Endothelial cell of umbilical vein (primary cell): ENCODE measurements around the gene SNX30. TPM values are rescaled to one million over a fixed set of nuclear protein-coding genes. Genes with fewer than 3 reads are reported as not detected.

Source experiments
- BruUV-seq: library from RNA; stranded (reverse); fragments of 400-500 nt; replicated peaks from 2 replicates; lab custom pipeline; 2021; lab: Mats Ljungman, UMichigan
- CTCF ChIA-PET: fragments of 300-600, 350-600 bp; sonication (Branson Sonifier 250); formaldehyde crosslinking; loops from one replicate; lab custom pipeline; 2021; ENCODE audit warnings: antibody characterized with exemption, inconsistent platforms; lab: Charles Lee
- POLR2A ChIA-PET: fragments of 300-600, 350-600 bp; sonication (Branson Sonifier 250); formaldehyde crosslinking; loops from one replicate; lab custom pipeline; 2021; ENCODE audit warnings: antibody characterized with exemption, inconsistent platforms; lab: Charles Lee
- DNase-seq: peaks from one replicate; pipeline ENCODE4 v3.0.0-alpha.2; 2011; ENCODE audit warnings: low read depth, low spot score
- FAIRE-seq: peaks from 2 replicates; lab custom pipeline; 2011; peaks lifted over from hg19 to GRCh38; lab: Jason Lieb, UNC
- H2AFZ ChIP-seq: 2 replicates; pipeline ENCODE4 v1.6.0; 2012; ENCODE audit warnings: low read depth, low read length, control low read depth, inconsistent platforms
- H3K27ac ChIP-seq: 2 replicates; pipeline ENCODE4 v1.5.1; 2011; ENCODE audit warnings: low read depth, mild to moderate bottlenecking, control low read depth, low read length, moderate library complexity; ENCODE audit not compliant: insufficient read depth
- H3K27me3 ChIP-seq, 2 experiments: 2 replicates each; pipeline versions ENCODE4 v1.6.0 to v1.6.1; 2011; ENCODE audit warnings: low read length in 2 of 2, mixed read lengths in 1 of 2; ENCODE audit not compliant: control insufficient read depth in 2 of 2, insufficient read depth in 2 of 2
- H3K36me3 ChIP-seq, 2 experiments: 2 replicates in 1 of 2; 3 replicates in 1 of 2; pipeline ENCODE4 v1.5.1; 2011; ENCODE audit warnings: low read length in 2 of 2, mild to moderate bottlenecking in 1 of 2, moderate library complexity in 1 of 2; ENCODE audit not compliant: control insufficient read depth in 2 of 2, insufficient read depth in 2 of 2; ENCODE audit errors: extremely low read depth in 1 of 2
- H3K4me1 ChIP-seq: 3 replicates; pipeline ENCODE4 v1.5.1; 2011; ENCODE audit warnings: mild to moderate bottlenecking, low read length; ENCODE audit not compliant: control insufficient read depth, insufficient read depth; ENCODE audit errors: extremely low read depth
- H3K4me2 ChIP-seq: 2 replicates; pipeline ENCODE4 v1.6.1; 2011; ENCODE audit warnings: low read length, control low read depth, mixed read lengths; ENCODE audit not compliant: insufficient read depth
- H3K4me3 ChIP-seq, 3 experiments: fragments of 200-600 bp in 1 of 3; sonication (generic), shearing (Covaris generic) in 1 of 3; replicated peaks in 1 of 3; 2 replicates each; pipeline ENCODE4 v1.5.1; 2011 to 2016; ENCODE audit warnings: control low read depth in 3 of 3, low read length in 3 of 3, mild to moderate bottlenecking in 2 of 3, inconsistent platforms in 1 of 3, low read depth in 1 of 3, moderate library complexity in 1 of 3; ENCODE audit not compliant: insufficient read depth in 1 of 3
- H3K79me2 ChIP-seq: 2 replicates; pipeline ENCODE4 v1.6.0; 2012; ENCODE audit warnings: low read length, inconsistent platforms; ENCODE audit not compliant: control insufficient read depth, insufficient read depth
- H3K9ac ChIP-seq: replicated peaks from 2 replicates; pipeline ENCODE3; 2011; ENCODE audit warnings: low read length, control low read depth; ENCODE audit not compliant: insufficient read depth; ENCODE audit errors: extremely low read depth
- H3K9me1 ChIP-seq: replicated peaks from 3 replicates; pipeline ENCODE4 v1.6.0; 2011; ENCODE audit warnings: mild to moderate bottlenecking, low read length; ENCODE audit not compliant: control insufficient read depth, insufficient read depth; ENCODE audit errors: extremely low read depth
- H3K9me3 ChIP-seq: replicated peaks from 2 replicates; pipeline ENCODE4 v1.5.1; 2012; ENCODE audit warnings: low read length, inconsistent platforms; ENCODE audit not compliant: control insufficient read depth, insufficient read depth
- H4K20me1 ChIP-seq: replicated peaks from 2 replicates; pipeline ENCODE3; 2011; ENCODE audit warnings: mild to moderate bottlenecking, low read length; ENCODE audit not compliant: control insufficient read depth, insufficient read depth; ENCODE audit errors: extremely low read depth
- CTCF ChIP-seq, 2 donors: IDR thresholded peaks; 1 replicate in 1 of 2; 2 replicates in 1 of 2; pipeline ENCODE4 v1.5.1; 2011; ENCODE audit warnings: low read length in 2 of 2, mild to moderate bottlenecking in 2 of 2, moderate library complexity in 2 of 2, control low read depth in 1 of 2, inconsistent platforms in 1 of 2, low read depth in 1 of 2; ENCODE audit not compliant: insufficient read depth in 1 of 2; ENCODE audit errors: extremely low read depth in 1 of 2
- EZH2 ChIP-seq: IDR thresholded peaks from 2 replicates; pipeline ENCODE4 v1.6.1; 2012; ENCODE audit warnings: borderline replicate concordance, low read depth, mild to moderate bottlenecking, moderate library complexity, low read length, inconsistent platforms; ENCODE audit not compliant: severe bottlenecking
- FOS ChIP-seq: IDR thresholded peaks from 2 replicates; pipeline ENCODE4 v1.6.1; 2011; ENCODE audit warnings: mild to moderate bottlenecking, low read length, moderate library complexity, borderline replicate concordance; ENCODE audit not compliant: insufficient read depth
- JUN ChIP-seq: IDR thresholded peaks from 2 replicates; pipeline ENCODE4 v1.6.1; 2011; ENCODE audit warnings: borderline replicate concordance, low read depth; ENCODE audit not compliant: insufficient read length, insufficient read depth
- dilution Hi-C: fragments of 300-500 bp; cut with MboI; formaldehyde crosslinking; loops from one replicate; pipeline ENCODE4 v1.15.0; 2019; ENCODE audit warnings: low sequenced_read_pairs; ENCODE audit not compliant: extremely low pct_ligation_motif_present
- intact Hi-C: fragments of 100-400 bp; cut with micrococcal nuclease; formaldehyde crosslinking; loops from one replicate; pipeline ENCODE4 v1.10.0; 2022
- polyA plus RNA-seq, 4 experiments: library from polyadenylated mRNA; depleted of rRNA in 3 of 4; stranded (reverse) in 3 of 4; unstranded in 1 of 4; fragments of >200 nt; gene quantifications; 2 replicates each; pipeline versions ENCODE4 v1.2.1 to v1.2.3, GENCODE V29; 2011 to 2012; ENCODE audit warnings: missing spikeins in 1 of 4
- total RNA-seq: library from RNA; stranded (reverse); gene quantifications from 2 replicates; pipeline ENCODE4 v1.2.3, GENCODE V29; 2021

The SNX30 gene
- total and polyA plus RNA-seq, 2 donors (not counting 3 experiments of a cell fraction or from before 2014, with no cell fraction given) = 2.8 to 6.3 TPM

DNA sequence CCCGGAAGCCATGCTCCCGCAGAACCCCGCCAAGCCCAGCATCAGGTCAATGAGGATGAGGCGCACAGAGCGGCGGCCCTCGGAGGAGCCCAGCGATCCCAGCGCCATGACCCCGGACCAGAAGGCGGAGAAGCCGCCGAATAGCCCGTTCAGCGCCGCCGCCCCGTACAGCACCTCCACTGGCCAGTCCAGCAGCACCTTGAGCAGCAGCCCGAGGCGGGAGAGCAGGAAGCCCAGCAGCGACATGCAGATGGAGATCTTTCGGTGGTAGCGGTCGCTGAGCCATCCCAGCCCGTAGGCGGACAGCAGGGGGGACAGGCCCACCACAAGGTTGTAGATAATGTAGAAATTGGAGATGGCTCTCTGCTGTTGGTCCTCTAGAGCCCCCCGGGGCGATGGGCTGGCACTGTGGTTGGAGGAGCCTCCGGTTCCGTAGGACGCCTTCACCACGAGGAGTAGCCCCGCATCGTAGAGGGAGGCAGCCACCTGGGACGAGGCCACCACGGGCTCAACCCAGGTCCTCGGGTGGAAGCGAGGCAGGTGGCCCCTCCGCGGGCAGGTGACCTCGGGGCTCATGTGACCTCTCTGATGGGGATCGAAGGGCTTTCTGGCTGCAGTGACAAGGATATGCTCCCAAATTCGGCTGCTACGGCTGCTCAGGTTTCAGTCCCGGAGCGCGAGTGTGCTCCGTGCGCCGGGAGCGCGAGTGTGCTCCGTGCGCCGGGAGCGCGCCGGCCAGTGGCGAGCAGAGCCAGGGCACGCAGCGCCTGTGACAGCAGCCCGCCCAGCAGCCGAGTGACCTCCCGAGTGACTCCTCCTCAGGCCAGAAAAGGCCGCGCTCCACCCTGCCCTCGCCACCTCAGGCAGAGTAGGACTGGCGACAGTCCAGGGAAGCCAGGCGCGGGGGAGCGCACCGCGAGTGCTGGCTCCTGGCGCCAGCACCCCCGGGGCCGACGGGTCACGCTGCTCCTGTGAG lies 139.8 kb downstream of the SNX30 start, which contains the start of gene SLC46A2:
Gene SLC46A2, minus strand, starts transcription at position 771 of the 976 bp plus-strand sequence. Its CDS starts 195 bp downstream, at position 576.
- Histone ChIP-seq H3K9me1 (no peaks in the 10 kb centered on the region), H3K36me3 (no peaks in the 10 kb centered on the region), H3K9me3 (no peaks in the 10 kb centered on the region), H3K79me2 (no peaks in the 10 kb centered on the region), H3K27ac (no peak within 1 kb of the TSS), H2AFZ (no peak within 1 kb of the TSS), H3K4me3 (no peak within 1 kb of the TSS), H4K20me1 (no peaks in the 10 kb centered on the region), H3K4me1 (no peaks in the 10 kb centered on the region), H3K9ac (no peak within 1 kb of the TSS), H3K27me3 (peaks cover 12 to 18% of the 10 kb centered on the region in 2 experiments), H3K4me2 (no peak within 1 kb of the TSS)
- BruUV-seq = no TSS peak
- intact Hi-C loops = no loop called here
- no peak for TF ChIP-seq JUN
- TF ChIP-seq EZH2 = peak; percentile 20
- TF ChIP-seq CTCF (IDR thresholded peaks at IDR 0.05; ENCODE audit: extremely low read depth in 1 of 2, insufficient read depth in 1 of 2, low read depth in 1 of 2, low read length in 2 of 2) = no peak
- no peak for TF ChIP-seq FOS
- FAIRE-seq (no peak), DNase-seq (no peak)
- dilution Hi-C loops = no loop called here
- CTCF ChIA-PET = no interaction called here
- POLR2A ChIA-PET = no interaction called here
